ENCODE measurements around the gene TTC21A.

Gene TTC21A

DNA sequence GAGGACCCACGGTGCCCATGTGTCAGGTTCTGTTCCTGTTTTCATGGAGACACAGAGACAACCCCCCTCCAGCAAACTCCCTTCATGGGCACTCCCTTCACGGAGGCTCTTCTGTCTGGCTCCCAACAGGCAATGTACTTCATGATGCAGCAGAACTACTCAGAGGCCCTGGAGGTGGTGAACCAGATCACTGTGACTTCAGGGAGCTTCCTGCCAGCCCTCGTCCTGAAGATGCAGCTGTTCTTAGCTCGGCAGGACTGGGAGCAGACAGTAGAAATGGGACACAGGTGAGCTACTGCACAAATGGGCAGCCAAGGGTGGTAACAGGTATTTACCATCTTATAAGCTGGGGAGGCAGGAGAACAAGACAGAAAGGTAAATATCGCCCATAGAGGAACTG is 7.0 kb downstream of the TTC21A start:
- no peak for DNase-seq (ENCODE audit: low read depth)

DNA sequence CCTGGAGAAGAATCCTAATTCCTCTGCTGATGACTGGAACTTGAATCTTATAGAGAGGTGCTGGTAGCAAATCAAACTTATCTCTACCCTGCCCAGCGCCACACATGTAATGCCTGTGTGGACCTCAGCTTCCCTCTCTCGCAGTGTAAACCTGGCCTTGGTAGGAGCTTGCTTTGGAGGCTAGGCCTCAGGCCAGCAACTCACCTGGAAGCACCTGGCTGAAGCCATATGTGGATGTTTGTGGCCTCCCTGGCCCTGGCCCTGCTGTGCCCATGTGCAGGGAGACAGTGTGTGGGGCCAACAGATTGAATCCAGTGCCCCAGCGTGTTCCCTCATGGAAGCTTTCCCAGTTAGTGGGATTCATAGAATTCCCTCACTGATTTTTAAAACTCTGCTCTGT is 8.4 kb downstream of the TTC21A start:
- DNase-seq (ENCODE audit: low read depth): no peak

DNA sequence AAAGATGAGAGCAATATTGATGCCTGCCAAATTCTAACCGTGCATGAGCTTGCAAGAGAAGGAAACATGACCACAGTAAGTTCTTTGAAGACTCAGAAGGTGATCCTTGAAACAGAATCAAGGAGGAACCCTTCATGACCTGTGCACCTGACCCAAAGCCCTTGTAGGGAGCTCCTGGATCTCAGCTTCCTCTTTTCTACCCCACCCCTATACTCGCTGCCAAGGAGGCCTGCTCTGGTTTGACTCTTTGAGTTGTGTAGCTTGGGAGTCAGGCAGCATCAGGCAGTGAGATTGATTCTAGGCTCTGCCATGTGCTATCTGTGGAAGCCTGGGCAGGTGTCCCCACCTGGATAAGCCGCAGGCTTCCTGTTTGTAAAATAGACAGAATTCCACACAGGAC is 10.6 kb downstream of the TTC21A start:
- DNase-seq (ENCODE audit: low read depth): no peak

DNA sequence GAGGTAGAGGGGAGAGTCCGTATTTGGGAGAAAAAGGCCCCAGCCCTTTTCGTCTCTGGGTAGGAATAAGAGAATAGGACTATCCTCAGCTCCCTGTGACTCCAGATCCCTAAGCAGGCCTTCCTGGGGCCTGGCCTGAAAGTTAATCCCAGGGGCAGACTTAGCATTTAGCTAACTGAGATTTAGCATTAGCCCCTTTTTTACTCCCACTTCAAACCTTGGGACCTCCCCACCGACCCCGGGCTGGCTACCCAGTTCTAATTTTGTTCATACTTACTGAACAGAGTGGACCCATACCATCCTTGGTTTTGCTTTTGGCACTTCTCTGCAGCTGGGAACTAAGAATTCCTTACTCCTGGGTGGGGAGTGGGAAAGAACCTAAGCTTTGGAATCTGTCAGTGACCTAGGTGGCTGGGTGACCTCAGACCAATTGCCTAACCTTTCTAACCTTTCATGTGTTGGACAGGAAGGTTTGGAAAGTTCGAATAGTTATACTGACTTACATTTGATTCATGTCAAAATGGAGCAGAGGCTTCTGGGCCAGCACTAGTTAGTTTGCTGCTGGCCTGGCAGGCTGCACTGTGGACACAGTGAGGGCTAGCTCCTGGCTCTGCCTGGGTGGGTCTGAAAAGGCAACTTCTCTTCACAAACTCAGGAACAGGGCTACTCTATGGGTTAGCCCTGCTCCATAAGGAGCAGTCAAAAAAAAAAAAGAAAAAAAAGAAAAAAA is 11.6 kb downstream of the TTC21A start:
- no peak for DNase-seq (ENCODE audit: low read depth)

DNA sequence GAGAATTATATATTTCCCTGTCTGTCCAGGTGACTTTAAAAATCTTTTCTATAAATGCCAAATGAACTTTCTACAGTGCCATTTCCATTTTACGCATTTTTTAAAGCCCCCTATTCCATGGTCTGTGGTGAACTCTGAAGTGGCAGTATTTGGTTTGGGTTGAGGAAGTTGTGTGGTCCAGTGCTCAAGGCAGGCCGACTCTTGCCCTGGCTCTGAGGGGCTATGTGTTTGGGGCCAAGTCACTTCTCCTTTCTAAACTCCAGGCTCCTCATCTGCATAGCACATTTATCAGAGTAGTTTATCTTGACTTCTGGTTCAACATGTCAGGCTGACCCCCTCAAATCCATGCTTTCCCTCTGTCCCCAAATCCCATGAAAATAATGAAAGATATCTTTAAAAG is 14.1 kb downstream of the TTC21A start:
- DNase-seq (ENCODE audit: low read depth): no peak

- DNase-seq (ENCODE audit: low read depth): no peak
These were observed 15.3 kb downstream of the TTC21A start for GRCh38 chr3:39122813-39123212.

DNA sequence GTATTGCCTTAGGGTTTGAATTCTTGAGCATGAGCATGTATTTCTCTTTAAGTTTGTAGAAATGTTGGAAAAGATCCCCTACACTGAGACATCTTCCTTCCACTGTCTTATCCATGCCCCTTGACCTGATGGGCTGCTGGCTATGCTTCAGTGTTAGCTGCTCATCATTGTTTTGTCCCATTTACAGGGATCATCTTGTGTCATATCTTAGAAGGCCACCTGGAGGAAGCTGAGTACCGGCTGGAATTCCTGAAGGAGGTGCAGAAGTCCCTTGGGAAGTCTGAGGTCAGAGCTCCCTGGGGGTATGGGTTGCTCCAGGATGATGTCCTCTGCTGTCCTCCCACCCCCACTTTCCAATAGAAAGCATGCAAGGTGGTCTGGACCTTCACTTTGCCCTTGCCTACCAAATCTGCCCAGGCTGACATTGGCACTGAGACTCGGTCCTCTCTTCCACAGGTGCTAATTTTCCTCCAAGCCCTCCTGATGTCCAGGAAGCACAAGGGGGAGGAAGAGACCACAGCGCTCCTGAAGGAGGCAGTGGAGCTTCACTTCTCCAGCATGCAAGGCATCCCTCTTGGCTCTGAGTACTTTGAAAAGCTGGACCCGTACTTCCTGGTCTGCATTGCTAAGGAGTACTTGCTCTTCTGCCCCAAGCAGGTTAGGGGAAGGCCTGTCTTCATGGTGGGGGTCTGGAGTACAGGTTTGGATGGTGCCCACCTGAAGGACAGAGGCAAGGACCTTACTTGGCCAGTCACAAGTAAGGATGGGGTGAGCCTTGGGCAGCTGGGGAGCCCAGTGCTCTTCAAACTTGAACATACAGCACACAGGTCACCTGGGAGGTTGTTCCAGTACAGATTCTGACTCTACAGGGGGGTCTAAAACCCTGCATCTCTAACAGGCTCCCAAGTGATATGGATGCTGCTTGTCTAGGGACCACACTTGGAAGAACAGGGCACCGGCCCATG is 17.7 kb downstream of the TTC21A start:
- no peak for DNase-seq (ENCODE audit: low read depth)

DNA sequence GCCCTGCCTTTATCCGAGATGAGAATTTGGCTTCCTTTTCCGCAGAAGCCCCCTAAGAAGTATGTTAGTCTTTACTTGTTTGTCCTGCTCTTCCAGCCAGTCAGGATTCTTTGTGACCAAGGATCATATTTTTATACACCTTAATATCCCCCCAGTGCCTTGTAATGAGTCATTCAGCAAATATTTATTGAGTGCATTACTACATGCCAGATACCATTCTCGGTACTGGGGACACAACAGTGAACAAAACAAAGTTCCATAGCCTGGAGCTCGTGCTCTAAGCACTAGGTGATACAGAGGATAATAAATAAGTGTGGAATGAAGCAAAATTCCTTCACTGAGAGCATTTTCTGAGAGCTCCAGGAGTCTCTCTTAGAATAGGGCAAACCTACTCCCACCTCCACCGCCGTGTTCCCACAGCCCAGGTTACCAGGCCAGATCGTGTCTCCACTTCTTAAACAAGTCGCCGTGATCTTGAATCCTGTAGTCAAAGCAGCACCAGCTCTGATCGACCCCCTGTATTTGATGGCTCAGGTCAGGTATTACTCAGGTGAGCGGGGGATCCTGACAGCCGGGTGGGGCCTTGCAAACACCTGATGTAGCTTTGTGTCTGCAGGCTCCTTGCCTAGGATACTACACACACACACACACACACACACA is 18.5 kb downstream of the TTC21A start:
- DNase-seq (ENCODE audit: low read depth): no peak

GRCh38 chr3:39126532-39127071 is 19.1 kb downstream of the TTC21A start:
- DNase-seq (ENCODE audit: low read depth): no peak

DNA sequence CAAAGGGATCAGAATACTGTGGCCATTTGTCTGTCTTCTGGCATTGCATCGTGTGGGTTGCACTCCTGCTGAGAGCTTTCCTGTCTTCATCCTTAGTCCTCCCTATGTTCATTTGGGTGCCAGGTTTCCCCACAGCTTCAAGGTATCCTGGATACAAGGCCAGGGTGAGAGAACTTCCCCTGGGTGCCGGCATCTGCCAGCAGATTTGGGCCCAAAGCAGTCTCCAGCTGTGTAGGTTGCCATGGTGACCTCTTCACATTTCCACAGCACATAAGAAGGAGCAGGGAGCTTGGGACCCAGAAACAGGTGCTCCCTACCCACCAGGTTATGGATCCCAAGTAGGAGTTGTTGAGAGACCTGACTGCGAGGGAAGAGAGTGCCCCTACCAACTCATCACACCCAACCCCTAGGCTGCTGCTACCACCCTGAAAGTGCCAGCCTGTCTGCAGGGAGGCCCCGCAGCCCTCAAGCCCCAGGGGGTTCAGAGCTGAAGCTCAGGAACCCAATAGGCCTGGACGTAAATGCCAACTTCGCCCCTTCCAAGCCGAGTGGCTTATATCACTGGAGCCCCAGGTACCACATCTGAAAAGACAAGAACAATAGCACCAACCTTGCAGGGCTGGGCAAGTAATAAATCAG is 19.9 kb downstream of the TTC21A start:
- no peak for DNase-seq (ENCODE audit: low read depth)

DNA sequence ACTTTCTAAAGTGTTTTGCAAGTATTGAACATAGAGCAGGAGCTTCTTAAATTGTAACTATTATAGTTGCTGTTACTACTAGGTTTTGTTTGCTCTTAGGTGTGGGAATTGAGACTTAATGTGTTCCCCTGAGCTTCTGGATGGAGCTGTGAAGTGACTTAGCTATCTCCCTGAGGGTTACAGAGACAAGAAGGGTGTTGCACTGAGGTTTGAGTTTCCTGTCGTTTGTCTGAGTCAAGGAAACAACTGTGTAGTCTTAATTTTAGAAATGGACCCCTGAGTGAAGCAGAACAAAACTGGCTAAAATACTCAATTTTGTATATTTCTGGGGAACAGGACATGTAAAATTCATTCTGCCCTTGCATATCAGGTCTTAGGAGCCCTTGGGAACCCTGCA is 20.4 kb downstream of the TTC21A start:
- no peak for DNase-seq (ENCODE audit: low read depth)

- DNase-seq (ENCODE audit: low read depth): no peak
These were observed 21.5 kb downstream of the TTC21A start for GRCh38 chr3:39128951-39129350.

GRCh38 chr3:39130026-39130425 is 22.5 kb downstream of the TTC21A start:
- no peak for DNase-seq (ENCODE audit: low read depth)

DNA sequence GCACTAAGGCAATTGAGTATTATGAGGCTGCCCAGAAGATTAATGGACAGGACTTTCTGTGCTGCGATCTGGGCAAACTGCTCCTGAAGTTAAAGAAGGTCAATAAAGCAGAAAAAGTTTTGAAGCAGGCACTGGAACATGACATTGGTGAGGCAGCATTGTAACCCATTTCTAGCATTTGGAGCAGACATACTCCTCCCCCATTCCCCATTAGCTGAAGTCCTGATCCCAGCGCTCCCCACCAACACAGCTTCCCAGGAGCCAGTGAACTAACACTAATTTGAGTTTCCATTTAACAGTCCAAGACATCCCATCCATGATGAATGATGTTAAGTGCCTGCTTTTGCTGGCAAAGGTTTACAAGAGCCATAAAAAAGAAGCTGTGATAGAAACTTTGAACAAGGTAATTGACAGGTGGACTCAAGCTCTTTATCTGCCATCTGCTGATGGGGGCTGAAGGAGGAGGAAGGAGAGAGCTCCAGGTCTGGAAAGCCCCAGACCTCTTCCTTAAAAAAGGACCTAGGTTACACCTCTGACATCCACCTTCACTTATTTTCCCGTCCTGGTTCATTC is 23.3 kb downstream of the TTC21A start:
- DNase-seq (ENCODE audit: low read depth): no peak

- DNase-seq (ENCODE audit: low read depth): no peak
These were observed 24.9 kb downstream of the TTC21A start for GRCh38 chr3:39132096-39133092.

DNA sequence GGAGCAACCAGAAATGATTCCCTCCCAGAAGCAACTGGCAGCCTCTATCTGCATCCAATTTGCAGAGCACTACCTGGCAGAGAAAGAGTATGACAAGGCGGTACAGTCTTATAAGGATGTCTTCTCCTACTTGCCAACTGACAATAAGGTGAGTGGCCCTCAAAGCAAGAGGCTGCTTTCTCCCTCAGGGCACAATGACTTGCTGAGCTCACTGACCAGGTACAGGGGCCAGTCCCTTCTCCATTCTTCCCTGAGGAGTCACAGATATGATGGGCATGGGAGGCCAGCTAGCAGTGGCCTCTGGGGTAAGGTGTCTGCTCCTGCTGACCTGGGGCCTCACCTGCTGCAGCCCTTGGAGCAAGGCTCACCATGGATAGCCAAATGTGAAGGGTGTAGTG is 25.6 kb downstream of the TTC21A start:
- DNase-seq (ENCODE audit: low read depth): no peak

DNA sequence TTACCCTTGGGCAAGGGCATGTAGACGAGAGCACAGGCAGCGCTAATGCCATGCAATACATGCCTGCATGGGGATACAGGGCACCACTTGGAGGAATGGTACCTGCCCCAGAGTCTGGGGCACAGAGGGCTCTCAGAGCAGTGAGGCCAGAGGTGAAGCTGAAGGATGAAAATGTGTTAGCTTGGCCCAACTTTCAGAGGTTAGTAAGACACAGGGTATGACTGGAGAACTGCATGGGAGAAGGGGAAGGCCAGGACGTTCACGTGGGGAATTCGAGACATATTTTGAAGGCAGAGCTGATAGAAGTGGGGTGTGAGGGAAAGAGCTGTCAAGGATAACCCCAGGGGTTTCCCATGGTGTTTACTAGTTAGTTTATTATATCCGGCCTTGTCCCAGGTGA is 26.3 kb downstream of the TTC21A start:
- DNase-seq (ENCODE audit: low read depth): no peak

- DNase-seq (ENCODE audit: low read depth): no peak
These were observed 26.8 kb downstream of the TTC21A start for GRCh38 chr3:39134305-39134704.

- no peak for DNase-seq (ENCODE audit: low read depth)
These were observed 27.8 kb downstream of the TTC21A start for GRCh38 chr3:39135170-39135805.

Data from T-helper 22 cell (primary cell).